Measurements from ENCODE around the gene NCOA1.

GRCh38 chr2:24489465-24490180 is 1.4 kb upstream of the NCOA1 start:
- TF ChIP-seq CTCF (IDR thresholded peaks at IDR 0.05; ENCODE audit: insufficient read depth, low read length) (no peak), REST (IDR thresholded peaks at IDR 0.05; ENCODE audit: insufficient replicate concordance, low read depth) (no peak), GABPA (IDR thresholded peaks at IDR 0.05; ENCODE audit: low read depth) (no peak), POLR2AphosphoS5 (IDR thresholded peaks at IDR 0.05; ENCODE audit: low read depth) (no peak)

Measured in HL-60 (cell line).